AG04450 (cell line): ENCODE data around the gene OGDH. TPM values are rescaled to one million over a fixed set of nuclear protein-coding genes. Genes with fewer than 3 reads are reported as not detected.

Experiments
- CTCF ChIA-PET: fragments of 300-600, 350-600 bp; formaldehyde crosslinking; extraction: SDS; loops from one replicate; lab custom pipeline; 2022; ENCODE audit warnings: antibody characterized with exemption, inconsistent platforms; lab: Charles Lee
- POLR2A ChIA-PET: fragments of 350-600 bp; formaldehyde crosslinking; extraction: SDS; loops from one replicate; lab custom pipeline; 2021; ENCODE audit warnings: antibody characterized with exemption, inconsistent platforms; lab: Yijun Ruan, JAX
- DNase-seq: peaks from one replicate; pipeline ENCODE4 v3.0.0-alpha.2; 2011; ENCODE audit warnings: low read depth, low spot score
- H3K27ac ChIP-seq: one replicate; pipeline ENCODE4 v1.5.1; 2012; ENCODE audit warnings: low read depth, low read length, control low read depth
- H3K27me3 ChIP-seq: one replicate; pipeline ENCODE4 v1.6.0; 2012; ENCODE audit warnings: low read length; ENCODE audit not compliant: control insufficient read depth, insufficient read depth
- H3K4me3 ChIP-seq: 2 replicates; pipeline ENCODE4 v1.5.1; 2011; ENCODE audit warnings: mild to moderate bottlenecking, low read depth, low read length, control low read depth
- H3K9me3 ChIP-seq: 2 replicates; pipeline ENCODE4 v1.5.1; 2012; ENCODE audit warnings: low read length; ENCODE audit not compliant: control insufficient read depth, insufficient read depth
- CTCF ChIP-seq: IDR thresholded peaks from 2 replicates; pipeline ENCODE4 v1.5.1; 2011; ENCODE audit warnings: low read depth, low read length, control low read depth, inconsistent platforms
- polyA plus RNA-seq: library from polyadenylated mRNA; depleted of rRNA; stranded (reverse); fragments of >200 nt; gene quantifications from 2 replicates; pipeline ENCODE4 v1.2.3, GENCODE V29; 2011

Gene OGDH
- polyA plus RNA-seq, 1 experiment: 35.8 TPM

- ChIA-PET POLR2A (no interaction called here), CTCF (no interaction called here)
- DNase-seq: no peak
- H3K27ac ChIP-seq: no peak overlapping the region
- no peak overlapping the region for H3K4me3 ChIP-seq
- no peak for TF ChIP-seq CTCF
- no peaks in the 10 kb centered on the region for H3K9me3 ChIP-seq
- peaks cover 7% of the 10 kb centered on the region for H3K27me3 ChIP-seq
Observed at GRCh38 chr7:44599222-44599621, 7.2 kb upstream of the OGDH start.

GRCh38 chr7:44602576-44602910, 3.9 kb upstream of the OGDH start:
- no peak for DNase-seq
- ChIA-PET POLR2A (no interaction called here), CTCF (no interaction called here)
- no peak for TF ChIP-seq CTCF
- Histone ChIP-seq H3K27ac (no peak overlapping the region), H3K9me3 (no peaks in the 10 kb centered on the region), H3K27me3 (peaks cover 6% of the 10 kb centered on the region), H3K4me3 (no peak overlapping the region)

- ChIA-PET POLR2A (interaction anchor here (0.7 kb wide), 2 partner anchors 31 to 33 kb away, joined by 6 to 10 read pairs; no protein-coding TSS in a partner anchor), CTCF (no interaction called here)
- TF ChIP-seq CTCF: no peak
- Histone ChIP-seq H3K9me3 (no peaks in the 10 kb centered on the region), H3K27me3 (peaks cover 5% of the 10 kb centered on the region), H3K27ac (no peak overlapping the region), H3K4me3 (no peak overlapping the region)
- DNase-seq: no peak
Observed at GRCh38 chr7:44603193-44603592, 3.2 kb upstream of the OGDH start.

GRCh38 chr7:44604941-44605340, 1.5 kb upstream of the OGDH start:
- DNase-seq: no peak
- POLR2A ChIA-PET: no interaction called here
- no peak for TF ChIP-seq CTCF
- CTCF ChIA-PET: no interaction called here
- Histone ChIP-seq H3K27ac (no peak overlapping the region), H3K27me3 (peaks cover 3% of the 10 kb centered on the region), H3K9me3 (no peaks in the 10 kb centered on the region), H3K4me3 (no peak overlapping the region)

- Histone ChIP-seq H3K27me3 (peaks cover 3% of the 10 kb centered on the region), H3K27ac (peak overlapping the region; percentile 61), H3K9me3 (no peaks in the 10 kb centered on the region), H3K4me3 (peak overlapping the region; percentile 99)
- no peak for DNase-seq
- ChIA-PET CTCF (interaction anchor here (0.6 to 1.6 kb wide), 3 partner anchors 13 to 529 kb away, joined by 4 to 7 read pairs (median 6); no protein-coding TSS in a partner anchor), POLR2A (interaction anchor here (0.7 to 1.9 kb wide), 10 partner anchors 24 to 190 kb away, joined by 3 to 8 read pairs (median 5); partner anchors contain the start of genes DDX56 and TMED4)
- TF ChIP-seq CTCF: no peak
Observed at GRCh38 chr7:44607141-44608068, 978 bp downstream of the OGDH start.
